Measurements from ENCODE around the gene ZBTB38.

Gene ZBTB38

DNA sequence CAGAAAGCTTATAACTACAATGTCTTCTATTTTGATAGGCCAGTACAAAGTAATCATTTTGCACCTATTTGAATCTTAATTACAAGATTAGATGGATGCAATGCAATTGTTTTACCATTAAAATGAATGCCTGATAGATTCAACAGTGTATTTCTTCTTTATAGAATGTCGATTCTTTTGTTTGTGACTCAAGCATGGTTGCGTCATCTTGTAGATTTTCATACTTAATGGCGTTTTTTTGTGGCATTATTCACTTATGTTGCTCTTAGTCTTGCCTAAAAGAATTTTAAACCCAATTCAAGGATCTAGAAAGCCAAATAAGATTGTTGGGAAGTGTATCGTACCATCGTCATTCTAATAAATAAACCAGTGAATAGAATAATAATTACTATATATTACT, 21.4 kb downstream of the ZBTB38 start:
- no peak for DNase-seq

DNA sequence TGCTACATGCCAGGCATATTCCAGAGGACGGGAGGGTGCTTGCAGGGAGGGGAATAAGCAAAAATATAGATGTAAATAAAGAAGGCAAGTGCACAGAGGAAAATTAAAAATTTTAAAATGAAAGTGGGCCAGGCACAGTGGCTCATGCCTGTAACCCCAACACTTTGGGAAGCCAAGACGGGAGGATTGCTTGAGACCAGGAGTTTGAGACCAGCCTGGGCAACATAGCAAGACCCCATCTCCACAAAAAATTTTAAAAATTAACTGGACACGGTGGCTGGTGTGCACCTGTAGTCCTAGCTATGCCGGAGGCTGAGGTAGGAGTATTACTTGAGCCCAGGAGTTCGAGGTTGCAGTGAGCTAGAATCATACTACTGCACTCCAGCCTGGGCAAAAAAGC, 22.4 kb downstream of the ZBTB38 start:
- DNase-seq: no peak

DNA sequence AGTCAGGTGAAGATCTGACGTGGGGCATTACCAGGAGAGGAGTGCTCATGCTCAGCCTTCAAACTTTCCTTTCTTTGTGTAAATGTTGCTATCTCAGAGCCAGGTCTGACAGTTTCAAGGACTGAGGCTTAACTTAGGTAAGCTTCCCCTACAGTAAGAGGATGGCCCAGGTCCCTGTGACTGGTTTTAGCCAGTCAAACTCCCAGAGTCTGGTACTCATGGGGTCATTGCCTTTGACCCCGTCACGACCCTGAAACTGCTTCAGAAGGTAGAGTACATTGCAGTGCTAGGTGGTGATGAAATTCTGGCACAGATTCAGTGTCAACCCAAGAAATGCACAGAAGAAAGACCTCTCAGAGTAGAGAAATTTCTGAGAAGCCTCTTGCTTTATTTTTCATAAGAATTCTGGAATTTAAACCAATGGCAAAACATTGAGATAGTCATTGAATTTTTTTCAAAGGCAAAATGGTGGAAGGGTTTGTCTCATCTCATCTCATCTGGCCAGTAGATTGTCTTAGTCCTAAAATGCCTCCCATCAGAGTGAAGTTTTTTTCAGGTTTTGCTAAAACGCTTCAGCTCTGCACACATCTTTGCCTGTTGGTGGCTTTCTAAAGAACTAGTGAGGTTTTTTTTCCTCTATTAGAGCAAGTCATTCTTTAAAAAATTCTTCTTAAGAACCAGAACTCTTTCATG, 23.1 kb downstream of the ZBTB38 start:
- DNase-seq: no peak

DNA sequence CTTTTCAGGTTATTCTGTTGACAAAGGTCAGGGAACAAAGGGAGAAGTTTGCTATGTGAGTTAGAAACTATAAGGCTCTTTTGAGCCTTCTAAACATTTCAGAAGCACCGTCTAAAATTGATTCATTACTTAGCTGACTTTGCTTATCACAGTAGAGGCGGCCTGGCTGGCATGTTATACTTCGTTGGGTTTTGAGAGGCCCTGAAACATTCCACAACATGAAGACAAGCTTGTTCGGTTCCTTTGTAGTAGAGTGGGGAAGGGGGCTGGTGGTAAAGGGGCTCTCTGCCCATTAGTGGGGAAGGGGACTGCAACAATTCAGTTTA, 23.6 kb downstream of the ZBTB38 start:
- no peak for DNase-seq

DNA sequence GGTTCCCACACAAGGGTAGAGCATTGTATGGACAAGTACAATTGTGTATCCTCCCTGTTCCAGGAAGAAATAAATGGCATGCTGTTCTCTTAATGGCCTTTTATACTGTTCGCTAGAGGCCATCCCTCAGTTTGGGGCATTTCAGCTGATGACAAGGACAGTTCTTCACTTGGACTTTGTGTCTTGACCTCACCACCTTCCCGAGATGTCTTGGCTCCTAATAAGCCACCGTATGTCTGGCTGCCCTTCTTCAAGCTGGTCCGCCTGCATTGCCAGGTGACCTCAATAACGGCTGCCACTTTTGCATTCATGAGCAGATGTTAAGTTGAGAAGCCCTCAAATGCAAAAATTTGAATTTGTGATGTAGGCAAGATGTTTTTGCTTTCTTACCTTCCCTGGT, 24.1 kb downstream of the ZBTB38 start:
- no peak for DNase-seq

DNA sequence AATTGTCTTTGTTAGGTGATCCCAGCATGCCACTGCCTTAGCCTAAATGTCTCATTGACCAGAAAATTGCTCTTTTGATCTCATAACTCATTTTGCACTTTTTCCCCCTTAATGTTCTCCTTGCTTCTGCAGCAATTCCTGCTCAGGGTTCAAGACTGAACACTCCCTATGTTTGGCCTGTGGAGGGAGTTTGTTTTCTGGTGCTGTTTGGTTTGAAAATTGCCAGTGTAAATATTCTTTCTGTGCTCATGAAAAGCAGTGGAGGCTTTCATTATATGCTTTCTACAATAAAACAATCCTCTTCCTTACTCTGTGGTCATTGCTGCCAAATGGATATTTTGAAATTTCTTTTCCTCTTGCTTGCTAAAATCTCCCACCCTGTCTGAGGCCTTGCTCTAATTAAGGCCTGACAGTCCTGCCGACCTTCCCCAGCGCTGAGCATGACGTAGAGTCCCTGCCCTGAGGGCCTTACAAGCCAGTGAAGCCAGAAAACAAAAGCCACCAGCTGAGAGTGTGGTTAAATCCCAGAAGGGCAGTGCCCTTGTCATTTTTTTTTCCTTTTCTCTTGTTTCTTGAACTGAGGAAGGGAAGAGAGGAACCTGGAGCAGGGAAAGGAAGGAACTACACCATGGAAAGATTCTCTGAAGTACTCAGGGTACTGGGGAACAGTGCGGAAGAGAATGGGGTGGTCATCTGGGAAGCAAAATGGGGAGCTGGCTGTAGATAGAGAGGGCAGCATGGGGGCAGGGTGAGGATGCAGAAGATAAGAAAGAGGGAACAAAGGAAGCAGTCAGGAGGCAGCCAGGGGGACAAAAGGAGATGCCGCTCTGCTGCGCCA, 24.8 kb downstream of the ZBTB38 start:
- no peak for DNase-seq

DNA sequence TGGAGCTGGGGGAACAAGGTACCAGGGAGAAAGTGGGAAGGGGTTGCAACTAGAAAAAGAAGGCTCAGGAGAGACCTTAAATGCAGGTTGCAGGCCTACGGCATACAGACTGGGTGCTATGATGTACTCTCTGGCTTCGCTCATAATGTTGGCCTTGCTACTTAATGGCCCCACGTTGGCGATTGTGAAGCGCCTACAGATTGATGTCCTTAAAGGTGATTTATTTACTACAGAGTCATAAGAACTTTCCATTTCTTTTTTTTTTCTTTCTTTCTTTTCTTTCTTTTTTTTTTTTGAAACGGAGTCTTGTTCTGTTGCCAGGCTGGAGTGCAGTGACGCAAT, 25.4 kb downstream of the ZBTB38 start:
- DNase-seq: no peak

DNA sequence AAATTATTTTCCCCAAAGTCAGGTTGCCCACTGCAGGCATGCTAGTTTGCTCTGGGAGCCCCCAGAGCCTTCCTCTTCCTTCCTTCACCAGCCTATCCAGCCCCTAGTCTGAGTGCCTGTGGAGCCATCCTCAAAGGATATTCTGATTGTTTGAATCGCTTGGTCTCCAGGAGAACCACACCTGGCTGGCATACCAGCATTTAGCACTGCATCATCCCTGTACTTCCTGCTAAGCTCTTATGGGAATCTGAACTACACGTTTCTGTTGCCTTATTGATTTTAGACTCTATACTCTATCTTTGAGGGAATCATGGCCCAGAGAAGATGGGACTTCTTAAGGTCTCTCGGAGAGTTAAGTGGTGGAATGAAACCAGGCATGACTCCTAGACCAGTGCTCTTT, 26.3 kb downstream of the ZBTB38 start:
- DNase-seq: no peak

DNA sequence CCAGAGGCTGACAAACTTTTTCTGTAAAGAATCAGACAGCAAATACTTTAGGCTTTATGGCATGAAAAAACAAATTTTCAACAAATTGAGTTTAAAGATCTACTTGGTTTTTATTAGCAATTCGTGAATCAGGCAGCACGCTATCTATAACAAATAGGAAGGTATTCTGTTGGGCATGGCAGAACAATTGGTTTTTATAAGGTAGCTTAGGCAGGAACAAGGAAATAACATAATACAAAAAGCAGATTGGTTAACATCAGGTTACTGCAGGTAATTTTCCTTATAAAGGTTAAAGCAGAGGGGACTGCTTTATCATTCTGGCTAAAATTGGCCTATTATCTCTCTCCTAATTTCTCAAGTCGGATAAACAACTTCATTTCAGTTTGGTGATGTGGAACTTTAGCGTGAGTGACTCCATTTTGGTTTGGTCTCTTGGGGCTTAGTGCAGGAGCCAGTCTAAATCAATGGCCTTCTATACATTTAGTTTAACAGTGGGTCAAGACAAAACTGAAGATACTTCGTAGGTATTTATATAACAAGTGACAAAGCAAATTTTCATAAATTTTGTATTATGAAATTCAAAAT, 26.8 kb downstream of the ZBTB38 start:
- no peak for DNase-seq

DNA sequence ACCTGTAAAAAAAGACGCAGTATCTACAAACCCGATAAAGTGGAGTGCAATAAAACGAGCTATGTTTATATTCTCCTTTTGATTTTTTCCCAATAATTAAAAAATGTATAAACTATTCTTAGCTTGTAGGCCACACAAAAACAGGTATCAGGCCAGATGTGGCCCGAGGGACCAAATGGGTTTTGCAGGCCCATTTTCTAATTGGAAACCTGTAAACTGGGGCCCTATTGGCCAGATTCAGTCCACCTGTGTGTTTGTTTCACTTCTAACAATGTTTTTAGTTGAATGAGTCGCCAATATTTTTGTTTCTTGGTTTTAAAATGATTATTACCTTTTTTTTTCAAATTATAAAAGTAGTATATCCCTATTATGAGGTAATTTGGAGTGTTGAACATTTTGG, 29.7 kb downstream of the ZBTB38 start:
- no peak for DNase-seq

DNA sequence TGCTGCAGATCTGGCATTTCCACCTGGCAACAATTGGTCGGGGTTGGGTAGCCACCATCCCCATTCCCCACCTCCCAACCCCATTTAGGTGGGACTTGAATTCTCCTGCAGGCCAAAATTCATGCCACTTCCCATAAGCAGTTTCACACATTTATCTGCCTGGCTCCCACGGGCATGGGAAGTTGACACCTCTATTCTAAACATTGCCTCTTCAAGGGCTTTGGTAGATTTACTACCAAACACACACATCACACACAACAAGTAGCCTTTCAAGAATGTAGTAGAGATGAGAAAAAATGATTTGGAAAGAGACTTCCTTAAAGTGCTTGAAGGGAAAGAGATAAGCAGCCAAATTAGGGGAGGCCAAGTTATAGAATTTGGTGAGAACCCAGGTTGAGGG, 30.9 kb downstream of the ZBTB38 start:
- no peak for DNase-seq

DNA sequence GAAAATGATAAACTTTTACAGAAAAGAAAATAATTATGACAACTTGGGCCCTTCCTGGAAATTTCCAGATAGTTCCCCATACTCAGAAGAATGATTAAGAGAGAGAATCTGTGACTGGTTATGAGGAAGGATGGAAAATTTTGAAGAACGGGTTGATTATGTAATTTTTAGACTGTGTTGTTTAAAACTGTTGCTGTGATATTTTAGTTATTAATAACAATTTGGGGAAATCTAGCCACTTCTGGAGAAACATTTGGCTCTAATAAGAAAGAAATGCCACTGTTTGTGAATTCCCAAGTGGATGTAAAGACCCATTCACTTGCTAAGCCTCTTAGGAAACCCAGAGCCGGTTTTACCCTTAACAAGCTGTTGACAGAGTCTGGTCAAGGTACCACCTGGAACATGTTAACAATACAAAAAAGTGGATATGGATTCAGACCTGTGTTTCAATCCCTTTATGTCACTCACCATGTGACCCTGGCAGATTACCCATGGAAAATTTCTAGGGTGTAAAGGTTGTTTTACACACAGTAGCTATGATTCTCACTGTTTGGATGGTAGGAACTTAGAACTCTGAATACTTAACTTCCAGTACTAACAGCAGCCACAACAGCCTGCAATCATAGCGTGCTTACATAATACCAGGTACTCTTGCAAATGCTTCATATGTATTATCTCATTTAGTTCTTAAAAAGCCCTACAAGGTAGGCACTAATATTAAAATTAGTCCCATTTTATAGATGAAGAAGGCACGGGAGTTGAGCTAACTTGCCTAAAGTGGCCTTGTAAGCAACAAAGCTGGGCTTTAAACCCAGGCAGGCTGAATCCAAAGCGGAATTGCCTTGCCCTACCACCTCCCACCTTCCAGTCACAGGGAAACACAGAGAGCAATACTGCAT, 32.0 kb downstream of the ZBTB38 start:
- no peak for DNase-seq

DNA sequence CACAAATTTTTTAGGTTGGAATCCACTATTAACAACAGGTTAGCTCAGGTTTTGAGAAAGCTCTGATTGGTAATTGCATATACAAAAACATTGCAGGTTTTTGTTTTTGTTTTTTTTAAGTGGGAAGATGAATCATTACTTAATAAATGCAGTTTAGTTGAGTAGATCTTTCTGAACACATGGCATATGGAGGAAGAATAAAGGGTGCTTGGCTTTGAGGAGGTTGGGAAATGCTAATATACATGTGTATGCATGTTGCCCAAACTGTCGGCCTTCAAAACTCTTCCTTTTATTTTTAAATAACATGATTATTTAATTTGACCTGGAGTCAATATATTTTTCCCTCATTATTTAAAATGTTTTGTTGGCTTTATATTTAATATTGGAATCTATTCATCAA, 32.8 kb downstream of the ZBTB38 start:
- no peak for DNase-seq

DNA sequence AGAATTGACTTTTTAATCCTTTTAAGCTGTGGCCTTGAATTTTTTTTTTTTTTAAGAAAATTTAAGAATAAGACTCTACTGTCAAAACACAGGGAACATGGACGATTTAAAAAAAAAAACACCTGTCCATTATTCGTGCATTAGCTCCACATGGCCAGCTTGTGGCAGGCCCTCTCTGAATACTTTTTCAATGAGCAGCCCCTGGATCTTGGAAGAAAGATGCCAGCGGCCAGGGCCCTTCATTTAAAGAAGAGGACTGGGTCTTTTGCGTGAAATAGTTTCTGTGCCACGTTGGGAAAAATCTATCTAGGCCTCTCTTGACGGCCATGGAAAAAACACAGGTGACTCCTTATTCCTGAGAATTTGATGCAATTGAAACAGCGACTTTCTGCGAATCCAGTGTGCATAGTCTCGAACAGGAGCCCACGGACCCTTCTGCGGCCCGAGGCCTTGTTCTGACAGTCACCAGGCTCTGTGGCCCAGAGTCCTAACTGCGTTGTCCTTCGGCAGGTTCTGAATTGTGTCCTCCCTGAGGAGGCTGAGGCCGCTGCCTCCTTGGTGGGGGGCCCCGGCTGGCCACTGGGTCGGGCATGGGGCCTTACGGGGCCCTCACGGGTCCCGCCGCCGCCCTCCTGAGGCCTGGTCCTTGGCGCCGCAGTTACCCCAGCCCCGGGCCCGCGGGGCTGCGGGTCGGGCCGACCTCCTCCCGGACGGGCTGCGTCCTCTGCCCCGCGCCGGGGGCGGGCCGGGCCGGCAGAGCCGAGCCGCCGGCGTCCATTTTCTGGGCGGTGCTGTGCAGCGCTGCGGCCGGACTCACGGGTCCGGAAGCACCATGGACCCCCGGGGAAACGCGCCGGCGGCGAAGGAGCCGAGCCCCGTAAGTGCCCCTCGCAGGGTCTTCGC, 33.5 kb downstream of the ZBTB38 start:
- DNase-seq: peak; percentile 71

DNA sequence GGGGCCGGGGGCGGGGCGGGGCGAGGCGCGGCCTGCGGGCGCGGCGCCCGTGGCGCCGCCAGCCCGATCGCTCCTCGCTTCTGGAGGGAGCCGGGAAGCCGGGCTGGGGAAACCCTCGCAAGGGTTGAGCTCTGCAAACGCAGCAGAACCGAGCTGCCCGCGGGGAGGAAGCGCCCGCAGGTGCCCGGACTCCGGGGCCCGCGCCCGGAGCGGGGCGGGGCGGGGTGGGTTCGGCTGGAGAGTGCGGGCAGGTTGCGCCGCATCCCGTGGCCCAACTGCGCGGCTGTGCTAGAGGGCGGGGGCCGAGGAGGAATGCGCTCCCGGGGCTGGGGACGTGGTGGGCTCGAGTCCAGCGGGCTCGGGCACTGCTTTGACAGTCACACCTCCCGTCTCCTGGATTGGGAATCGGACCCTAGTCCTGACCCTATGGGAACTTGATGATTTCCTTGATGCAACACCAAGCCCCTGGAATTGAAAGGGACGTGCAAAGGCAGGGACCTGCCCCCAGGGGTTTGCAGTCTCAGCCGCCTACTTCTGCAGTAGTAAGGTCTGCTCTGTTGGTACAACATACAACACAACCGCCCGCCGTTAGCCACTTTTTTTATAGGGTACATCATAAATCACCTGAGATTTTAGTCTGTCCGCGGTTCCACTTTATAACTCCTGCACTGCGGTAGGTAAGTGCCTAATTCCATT, 34.3 kb downstream of the ZBTB38 start:
- DNase-seq: peak; percentile 66

DNA sequence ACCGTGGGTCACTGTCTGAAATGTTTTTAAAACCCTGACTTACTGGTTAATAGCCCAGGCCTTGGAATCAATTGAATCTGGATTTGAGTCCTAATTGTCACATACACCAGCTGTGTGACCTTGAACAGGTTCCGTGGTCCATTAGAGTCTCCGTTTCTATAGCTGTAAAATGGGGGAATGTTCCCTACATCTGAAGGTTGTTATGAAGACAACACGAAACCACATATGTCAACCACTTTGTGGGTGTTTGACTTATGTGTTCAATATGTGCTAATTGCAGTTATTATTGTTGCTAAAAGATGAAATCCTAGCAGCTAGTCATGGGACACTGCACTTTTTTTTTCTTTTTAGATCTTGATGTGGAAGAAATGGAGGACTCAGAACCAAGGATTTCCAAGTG, 35.3 kb downstream of the ZBTB38 start:
- DNase-seq: no peak

DNA sequence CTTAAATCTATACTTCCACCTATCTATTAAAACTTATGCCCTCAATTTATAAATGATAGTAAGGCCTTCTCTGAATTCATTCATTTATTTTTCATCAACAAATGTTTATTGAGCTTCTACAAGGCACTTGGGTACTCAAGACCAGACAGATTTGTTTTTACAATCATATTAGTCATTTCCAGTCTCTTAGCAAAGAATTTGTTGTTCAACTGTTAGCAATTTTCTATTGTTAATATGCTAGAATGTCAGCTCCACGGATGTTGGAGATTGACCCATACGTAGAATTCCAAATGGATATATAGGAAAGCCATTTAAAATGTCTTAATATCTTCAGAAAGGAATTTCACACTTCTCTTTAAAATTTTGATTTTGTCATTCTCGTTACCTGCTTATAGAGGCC, 36.7 kb downstream of the ZBTB38 start:
- DNase-seq: no peak

DNA sequence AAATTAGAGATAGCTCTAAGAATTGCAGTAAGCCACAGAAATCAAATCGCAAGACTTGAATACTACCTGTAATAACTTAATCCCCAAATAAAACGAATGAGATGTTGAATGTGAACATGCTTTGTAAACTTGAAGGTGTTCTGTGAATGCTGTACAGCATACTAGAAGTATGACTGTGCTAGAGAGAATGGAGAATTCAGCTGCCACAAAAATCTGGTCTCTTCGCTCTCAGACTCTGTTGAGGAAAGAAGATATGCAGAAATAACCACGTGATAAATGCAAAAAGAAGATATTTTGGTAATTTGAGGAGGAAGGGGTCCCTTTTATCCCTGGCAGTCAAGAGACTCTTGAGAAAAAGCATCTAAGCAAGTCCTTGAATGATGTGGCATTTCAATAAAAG, 37.3 kb downstream of the ZBTB38 start:
- no peak for DNase-seq

DNA sequence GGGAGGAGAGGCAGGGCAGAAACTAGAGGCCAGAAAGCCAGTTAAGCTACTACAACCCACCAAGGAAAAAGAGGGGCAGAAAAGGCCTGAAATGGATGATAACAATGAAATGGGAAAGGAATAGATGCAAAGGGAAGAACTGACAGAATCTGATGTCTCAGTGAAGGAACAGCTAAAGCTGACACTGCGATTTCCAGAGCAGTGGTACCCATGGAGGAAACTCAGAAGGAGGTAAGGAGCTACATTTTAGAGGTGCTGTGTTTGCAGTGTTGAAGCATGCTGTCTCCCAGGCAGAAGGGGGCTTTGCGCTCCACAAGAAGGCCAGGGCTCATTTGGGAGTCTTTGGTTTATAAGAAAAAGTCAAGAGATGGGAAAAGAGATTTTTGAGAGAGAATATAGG, 38.0 kb downstream of the ZBTB38 start:
- DNase-seq: no peak

DNA sequence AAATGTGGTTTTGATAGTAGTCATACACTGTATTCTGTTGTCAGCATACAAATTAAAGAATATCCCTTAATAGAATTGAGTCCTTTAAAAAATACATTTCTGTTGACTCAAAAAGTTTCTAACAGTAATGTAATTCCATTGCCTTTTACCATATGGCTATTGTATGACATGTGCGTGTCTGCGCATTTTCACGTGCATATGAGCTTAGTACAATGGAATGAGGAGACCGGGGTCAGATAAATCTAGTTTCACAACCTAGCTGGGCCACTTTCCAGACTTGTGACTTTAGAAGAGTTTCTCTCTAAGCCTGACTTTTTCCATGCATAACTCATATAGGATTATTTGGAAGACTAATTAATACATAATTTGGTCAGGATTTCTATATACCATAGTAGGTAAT, 38.7 kb downstream of the ZBTB38 start:
- no peak for DNase-seq

DNA sequence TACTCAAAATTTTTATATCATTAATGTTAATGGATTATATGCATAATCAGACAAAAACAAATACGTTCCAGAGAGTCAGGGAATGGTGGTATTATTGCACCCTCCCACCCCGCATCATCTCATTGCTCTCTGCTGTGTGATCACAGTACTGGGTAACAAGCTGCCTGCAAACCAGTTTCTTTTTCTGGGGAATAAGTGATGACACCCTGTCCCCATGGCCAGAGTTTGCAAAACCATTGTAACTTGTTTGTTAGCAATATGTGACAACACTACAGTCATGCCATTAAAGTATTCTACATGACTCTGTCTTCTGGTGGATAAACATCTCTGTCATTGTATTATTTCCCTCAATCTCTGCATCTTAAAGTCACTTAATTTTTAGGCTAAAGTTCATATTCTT, 39.5 kb downstream of the ZBTB38 start:
- DNase-seq: no peak

DNA sequence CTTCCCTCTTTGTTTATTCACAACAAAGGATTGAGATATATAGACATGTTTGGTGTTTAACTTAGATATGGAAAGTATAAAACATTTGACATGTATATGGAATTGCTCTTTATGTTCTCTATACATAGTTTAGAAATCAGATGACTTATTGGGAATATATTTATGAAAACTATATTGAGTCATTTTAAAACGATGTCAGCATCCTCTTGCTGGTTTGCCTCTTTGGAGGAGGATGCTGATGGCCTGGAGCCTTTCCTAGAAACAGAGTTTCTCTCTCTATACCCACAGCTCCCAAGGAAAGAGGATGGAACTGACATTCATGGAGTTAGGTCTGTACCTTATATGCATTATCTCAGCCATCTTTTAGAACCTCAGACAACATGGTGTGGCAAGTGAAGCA, 40.3 kb downstream of the ZBTB38 start:
- DNase-seq: no peak

All from activated CD4-positive, CD25-positive, alpha-beta regulatory T cell treated with anti-CD3 and anti-CD28 coated beads, Interleukin-2, amount 50 U/mL, for 72 hours (primary cell).